Central memory CD8-positive, alpha-beta T cell (primary cell): ENCODE results near the gene BCL2L11.

ENCODE experiments used
- ATAC-seq: fragments of 150-1000 bp; cut with Tn5 transposase; replicated peaks from 2 replicates; pipeline ENCODE4 v1.10.0; 2022; ENCODE audit warnings: mild to moderate bottlenecking, moderate FRiP score, moderate number of reproducible peaks; ENCODE audit not compliant: poor library complexity, severe bottlenecking; ENCODE audit errors: extremely low read depth
- DNase-seq, 2 donors: peaks; one replicate each; pipeline ENCODE4 v3.0.0; 2021; ENCODE audit warnings: low spot score in 2 of 2
- H3K27ac Mint-ChIP-seq: one replicate; pipeline ENCODE4 v1.8.0; 2022; ENCODE audit warnings: low read depth, mild to moderate bottlenecking, moderate library complexity, mixed read lengths
- H3K27me3 Mint-ChIP-seq: one replicate; pipeline ENCODE4 v1.8.0; 2022; ENCODE audit warnings: mixed read lengths
- H3K36me3 Mint-ChIP-seq: one replicate; pipeline ENCODE4 v1.8.0; 2022; ENCODE audit warnings: mild to moderate bottlenecking, moderate library complexity, mixed read lengths; ENCODE audit not compliant: insufficient read depth
- H3K4me1 Mint-ChIP-seq: one replicate; pipeline ENCODE4 v1.8.0; 2022; ENCODE audit warnings: mixed read lengths
- H3K4me3 Mint-ChIP-seq: one replicate; pipeline ENCODE4 v1.8.0; 2022; ENCODE audit warnings: mild to moderate bottlenecking, moderate library complexity, mixed read lengths
- H3K9me3 Mint-ChIP-seq: one replicate; pipeline ENCODE4 v1.8.0; 2022; ENCODE audit warnings: mixed read lengths

BCL2L11 gene

GRCh38 chr2:111139637-111140317 is 19.1 kb downstream of the BCL2L11 start:
- H3K27ac Mint-ChIP-seq = no peak overlapping the region
- H3K9me3 Mint-ChIP-seq = no peaks in the 10 kb centered on the region
- no peak for ATAC-seq

GRCh38 chr2:111140815-111141214 is 20.1 kb downstream of the BCL2L11 start:
- ATAC-seq = no peak
- H3K36me3 Mint-ChIP-seq = peaks cover 9% of the 10 kb centered on the region
- no peaks in the 10 kb centered on the region for H3K27me3 Mint-ChIP-seq

More at GRCh38 chr2:111139637-111140317, 19.1 kb downstream of the BCL2L11 start:
- Mint-ChIP-seq H3K36me3 (peaks cover 6% of the 10 kb centered on the region), H3K4me1 (peaks cover 9% of the 10 kb centered on the region), H3K4me3 (no peak overlapping the region), H3K27me3 (no peaks in the 10 kb centered on the region)
- DNase-seq = no peak

GRCh38 chr2:111142101-111142500 is 21.4 kb downstream of the BCL2L11 start:
- ATAC-seq (no peak), DNase-seq (no peak)
- no peaks in the 10 kb centered on the region for H3K27me3 Mint-ChIP-seq
- H3K9me3 Mint-ChIP-seq = no peaks in the 10 kb centered on the region
- peaks cover 9% of the 10 kb centered on the region for H3K36me3 Mint-ChIP-seq
- no peak overlapping the region for H3K4me3 Mint-ChIP-seq
- peaks cover 5% of the 10 kb centered on the region for H3K4me1 Mint-ChIP-seq
- H3K27ac Mint-ChIP-seq = no peak overlapping the region

More at GRCh38 chr2:111140815-111141214, 20.1 kb downstream of the BCL2L11 start:
- H3K4me1 Mint-ChIP-seq = peaks cover 8% of the 10 kb centered on the region
- no peaks in the 10 kb centered on the region for H3K9me3 Mint-ChIP-seq
- DNase-seq = no peak
- no peak overlapping the region for H3K27ac Mint-ChIP-seq
- H3K4me3 Mint-ChIP-seq = no peak overlapping the region

GRCh38 chr2:111143107-111143842 is 22.6 kb downstream of the BCL2L11 start:
- no peaks in the 10 kb centered on the region for H3K9me3 Mint-ChIP-seq
- H3K4me1 Mint-ChIP-seq = no peaks in the 10 kb centered on the region
- DNase-seq (no peak), ATAC-seq (no peak)
- no peaks in the 10 kb centered on the region for H3K27me3 Mint-ChIP-seq
- peak overlapping the region; percentile 4 for H3K27ac Mint-ChIP-seq
- H3K36me3 Mint-ChIP-seq = peaks cover 9% of the 10 kb centered on the region
- H3K4me3 Mint-ChIP-seq = no peak overlapping the region

- H3K36me3 Mint-ChIP-seq = peaks cover 8% of the 10 kb centered on the region
- no peak for DNase-seq
- peaks cover under 1% of the 10 kb centered on the region for H3K4me1 Mint-ChIP-seq
- no peak overlapping the region for H3K4me3 Mint-ChIP-seq
- H3K9me3 Mint-ChIP-seq = no peaks in the 10 kb centered on the region
- H3K27me3 Mint-ChIP-seq = no peaks in the 10 kb centered on the region
- ATAC-seq = no peak
- no peak overlapping the region for H3K27ac Mint-ChIP-seq
Measured at GRCh38 chr2:111143843-111144198, 23.1 kb downstream of the BCL2L11 start.

GRCh38 chr2:111145103-111145760 is 24.5 kb downstream of the BCL2L11 start:
- H3K4me3 Mint-ChIP-seq = no peak overlapping the region

GRCh38 chr2:111145951-111146350 is 25.2 kb downstream of the BCL2L11 start:
- H3K4me3 Mint-ChIP-seq = no peak overlapping the region
- no peak overlapping the region for H3K27ac Mint-ChIP-seq
- H3K9me3 Mint-ChIP-seq = no peaks in the 10 kb centered on the region
- DNase-seq (no peak), ATAC-seq (no peak)
- H3K4me1 Mint-ChIP-seq = peaks cover 7% of the 10 kb centered on the region
- H3K27me3 Mint-ChIP-seq = no peaks in the 10 kb centered on the region
- peaks cover 5% of the 10 kb centered on the region for H3K36me3 Mint-ChIP-seq

More at GRCh38 chr2:111145103-111145760, 24.5 kb downstream of the BCL2L11 start:
- Mint-ChIP-seq H3K36me3 (peaks cover 7% of the 10 kb centered on the region), H3K4me1 (peaks cover 7% of the 10 kb centered on the region), H3K9me3 (no peaks in the 10 kb centered on the region), H3K27me3 (no peaks in the 10 kb centered on the region), H3K27ac (no peak overlapping the region)
- ATAC-seq (no peak), DNase-seq (no peak)

GRCh38 chr2:111148225-111148873 is 27.6 kb downstream of the BCL2L11 start:
- Mint-ChIP-seq H3K4me1 (peaks cover 7% of the 10 kb centered on the region), H3K27ac (no peak overlapping the region), H3K27me3 (no peaks in the 10 kb centered on the region), H3K9me3 (no peaks in the 10 kb centered on the region), H3K4me3 (no peak overlapping the region), H3K36me3 (peaks cover 10% of the 10 kb centered on the region)
- ATAC-seq = no peak
- no peak for DNase-seq

GRCh38 chr2:111148925-111149324 is 28.2 kb downstream of the BCL2L11 start:
- Mint-ChIP-seq H3K27ac (no peak overlapping the region), H3K4me1 (peaks cover 7% of the 10 kb centered on the region), H3K27me3 (no peaks in the 10 kb centered on the region), H3K9me3 (no peaks in the 10 kb centered on the region), H3K4me3 (no peak overlapping the region), H3K36me3 (peaks cover 12% of the 10 kb centered on the region)
- ATAC-seq (no peak), DNase-seq (no peak)

GRCh38 chr2:111149882-111150455 is 29.3 kb downstream of the BCL2L11 start:
- H3K9me3 Mint-ChIP-seq = no peaks in the 10 kb centered on the region
- H3K4me3 Mint-ChIP-seq = no peak overlapping the region
- H3K36me3 Mint-ChIP-seq = peaks cover 11% of the 10 kb centered on the region
- ATAC-seq (no peak), DNase-seq (no peak)
- H3K4me1 Mint-ChIP-seq = peaks cover 7% of the 10 kb centered on the region
- no peaks in the 10 kb centered on the region for H3K27me3 Mint-ChIP-seq
- no peak overlapping the region for H3K27ac Mint-ChIP-seq

GRCh38 chr2:111154758-111155157 is 34.0 kb downstream of the BCL2L11 start:
- Mint-ChIP-seq H3K27me3 (no peaks in the 10 kb centered on the region), H3K9me3 (no peaks in the 10 kb centered on the region), H3K27ac (no peak overlapping the region), H3K4me1 (peaks cover 7% of the 10 kb centered on the region), H3K4me3 (no peak overlapping the region), H3K36me3 (peaks cover 13% of the 10 kb centered on the region)
- DNase-seq (no peak), ATAC-seq (no peak)

GRCh38 chr2:111155610-111156009 is 34.9 kb downstream of the BCL2L11 start:
- H3K27me3 Mint-ChIP-seq = no peaks in the 10 kb centered on the region
- H3K4me3 Mint-ChIP-seq = no peak overlapping the region
- peaks cover 7% of the 10 kb centered on the region for H3K4me1 Mint-ChIP-seq
- DNase-seq (no peak), ATAC-seq (no peak)
- peaks cover 13% of the 10 kb centered on the region for H3K36me3 Mint-ChIP-seq
- no peaks in the 10 kb centered on the region for H3K9me3 Mint-ChIP-seq
- H3K27ac Mint-ChIP-seq = no peak overlapping the region
